ENCODE results near the gene RAVER2.
"Not testable (repeated sequence)": the region's sequence is repeated elsewhere in the genome, so short reads cannot be mapped to it uniquely, and the experiment has no call there.

RAVER2 gene

GRCh38 chr1:64701071-64701470, 43.8 kb upstream of the RAVER2 start:
- Histone ChIP-seq H3K27ac (replicated peaks) (no peak overlapping the region), H3K4me3 (replicated peaks; ENCODE audit: insufficient read depth, low read length) (no peak overlapping the region), H3K27me3 (ENCODE audit: insufficient read depth, poor library complexity, severe bottlenecking) (peaks cover 2% of the 10 kb centered on the region)
- TF ChIP-seq POLR2AphosphoS5 (IDR thresholded peaks at IDR 0.05; ENCODE audit: low read depth) = no peak
- TF ChIP-seq, protein P1, sequence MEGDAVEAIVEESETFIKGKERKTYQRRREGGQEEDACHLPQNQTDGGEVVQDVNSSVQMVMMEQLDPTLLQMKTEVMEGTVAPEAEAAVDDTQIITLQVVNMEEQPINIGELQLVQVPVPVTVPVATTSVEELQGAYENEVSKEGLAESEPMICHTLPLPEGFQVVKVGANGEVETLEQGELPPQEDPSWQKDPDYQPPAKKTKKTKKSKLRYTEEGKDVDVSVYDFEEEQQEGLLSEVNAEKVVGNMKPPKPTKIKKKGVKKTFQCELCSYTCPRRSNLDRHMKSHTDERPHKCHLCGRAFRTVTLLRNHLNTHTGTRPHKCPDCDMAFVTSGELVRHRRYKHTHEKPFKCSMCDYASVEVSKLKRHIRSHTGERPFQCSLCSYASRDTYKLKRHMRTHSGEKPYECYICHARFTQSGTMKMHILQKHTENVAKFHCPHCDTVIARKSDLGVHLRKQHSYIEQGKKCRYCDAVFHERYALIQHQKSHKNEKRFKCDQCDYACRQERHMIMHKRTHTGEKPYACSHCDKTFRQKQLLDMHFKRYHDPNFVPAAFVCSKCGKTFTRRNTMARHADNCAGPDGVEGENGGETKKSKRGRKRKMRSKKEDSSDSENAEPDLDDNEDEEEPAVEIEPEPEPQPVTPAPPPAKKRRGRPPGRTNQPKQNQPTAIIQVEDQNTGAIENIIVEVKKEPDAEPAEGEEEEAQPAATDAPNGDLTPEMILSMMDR (IDR thresholded peaks at IDR 0.05; ENCODE audit: insufficient read depth, low read length) = no peak
- no peak for TF ChIP-seq REST (IDR thresholded peaks at IDR 0.05; ENCODE audit: insufficient replicate concordance, low read depth)
- TF ChIP-seq GABPA (IDR thresholded peaks at IDR 0.05; ENCODE audit: low read depth) = no peak
- no peak for TF ChIP-seq SPI1 (IDR thresholded peaks at IDR 0.05; ENCODE audit: borderline replicate concordance, low read depth)
- no peak for DNase-seq (ENCODE audit: low read depth in 1 of 2, low spot score in 1 of 2)

- no peak for DNase-seq (ENCODE audit: low read depth in 1 of 2, low spot score in 1 of 2)
- no peak for TF ChIP-seq SPI1 (IDR thresholded peaks at IDR 0.05; ENCODE audit: borderline replicate concordance, low read depth)
- TF ChIP-seq, protein P1 (IDR thresholded peaks at IDR 0.05; ENCODE audit: insufficient read depth, low read length) = no peak
- no peak for TF ChIP-seq POLR2AphosphoS5 (IDR thresholded peaks at IDR 0.05; ENCODE audit: low read depth)
- TF ChIP-seq REST (IDR thresholded peaks at IDR 0.05; ENCODE audit: insufficient replicate concordance, low read depth) = no peak
- TF ChIP-seq GABPA (IDR thresholded peaks at IDR 0.05; ENCODE audit: low read depth) = no peak
- no peak overlapping the region for H3K27ac ChIP-seq (replicated peaks)
- no peak overlapping the region for H3K4me3 ChIP-seq (replicated peaks; ENCODE audit: insufficient read depth, low read length)
- H3K27me3 ChIP-seq (ENCODE audit: insufficient read depth, poor library complexity, severe bottlenecking) = peaks cover 2% of the 10 kb centered on the region
Measured at GRCh38 chr1:64701886-64702285, 43.0 kb upstream of the RAVER2 start.

- H3K27me3 ChIP-seq (ENCODE audit: insufficient read depth, poor library complexity, severe bottlenecking); H3K27ac ChIP-seq (replicated peaks); DNase-seq (ENCODE audit: low read depth in 1 of 2, low spot score in 1 of 2); H3K4me3 ChIP-seq (replicated peaks; ENCODE audit: insufficient read depth, low read length): not testable (repeated sequence)
Measured at GRCh38 chr1:64702670-64703069, 42.2 kb upstream of the RAVER2 start.

DNA sequence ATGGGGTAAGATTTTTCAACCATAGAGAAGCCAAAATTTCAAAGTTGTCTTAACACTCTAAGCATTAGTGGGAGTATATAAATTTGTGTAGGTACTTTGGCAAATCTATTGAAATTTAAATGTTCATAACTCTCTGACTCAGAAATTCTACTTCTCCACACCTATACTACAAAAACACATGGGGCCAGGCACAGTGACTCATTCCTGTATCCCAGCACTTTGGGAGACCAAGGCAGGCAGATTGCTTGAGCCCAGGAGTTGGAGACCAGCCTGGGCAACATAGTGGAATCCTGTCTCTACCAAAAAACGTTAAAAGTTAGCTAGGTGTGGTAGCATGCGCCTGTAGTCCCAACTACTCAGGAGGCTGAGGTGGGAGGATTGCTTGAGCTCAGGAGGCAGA, 41.3 kb upstream of the RAVER2 start:
- TF ChIP-seq GABPA (IDR thresholded peaks at IDR 0.05; ENCODE audit: low read depth) (no peak), SPI1 (IDR thresholded peaks at IDR 0.05; ENCODE audit: borderline replicate concordance, low read depth) (no peak), POLR2AphosphoS5 (IDR thresholded peaks at IDR 0.05; ENCODE audit: low read depth) (no peak), REST (IDR thresholded peaks at IDR 0.05; ENCODE audit: insufficient replicate concordance, low read depth) (no peak)
- TF ChIP-seq, protein P1 (IDR thresholded peaks at IDR 0.05; ENCODE audit: insufficient read depth, low read length) = no peak
- no peak overlapping the region for H3K27ac ChIP-seq (replicated peaks)
- H3K4me3 ChIP-seq (replicated peaks; ENCODE audit: insufficient read depth, low read length) = no peak overlapping the region
- H3K27me3 ChIP-seq (ENCODE audit: insufficient read depth, poor library complexity, severe bottlenecking) = peaks cover 2% of the 10 kb centered on the region
- DNase-seq (ENCODE audit: low read depth in 1 of 2, low spot score in 1 of 2) = no peak

Data from HL-60 (cell line).